Fibroblast of lung (primary cell): ENCODE results near the gene ST6GALNAC3. TPM values are rescaled to one million over a fixed set of nuclear protein-coding genes. Genes with fewer than 3 reads are reported as not detected.

Experiments
- DNase-seq, 2 donors: peaks; one replicate each; pipeline versions ENCODE4 v3.0.0 to v3.0.0-alpha.2; 2010; ENCODE audit warnings: low read depth in 2 of 2
- H2AFZ ChIP-seq: 2 replicates; pipeline ENCODE4 v1.5.1; 2012; ENCODE audit warnings: low read length, control low read depth, inconsistent platforms
- H3K27ac ChIP-seq: 2 replicates; pipeline ENCODE4 v1.5.1; 2011; ENCODE audit warnings: low read length, control low read depth; ENCODE audit not compliant: insufficient read depth
- H3K27me3 ChIP-seq: 2 replicates; pipeline ENCODE4 v1.5.1; 2011; ENCODE audit warnings: mild to moderate bottlenecking, low read length; ENCODE audit not compliant: control insufficient read depth, insufficient read depth
- H3K36me3 ChIP-seq: 2 replicates; pipeline ENCODE4 v1.5.1; 2011; ENCODE audit warnings: low read length; ENCODE audit not compliant: control insufficient read depth, insufficient read depth
- H3K4me1 ChIP-seq: 2 replicates; pipeline ENCODE4 v1.5.1; 2011; ENCODE audit warnings: low read length; ENCODE audit not compliant: control insufficient read depth, insufficient read depth; ENCODE audit errors: extremely low read depth
- H3K4me2 ChIP-seq: 2 replicates; pipeline ENCODE4 v1.5.1; 2011; ENCODE audit warnings: low read length, control low read depth; ENCODE audit not compliant: insufficient read depth; ENCODE audit errors: extremely low read depth
- H3K4me3 ChIP-seq, 4 experiments: fragments of 200-600 bp in 1 of 4; sonication (generic) in 1 of 4; replicated peaks in 1 of 4; 2 replicates each; pipeline ENCODE4 v1.5.1; 2011 to 2016; ENCODE audit warnings: low read length in 4 of 4, low read depth in 3 of 4, mild to moderate bottlenecking in 3 of 4, control low read depth in 2 of 4, inconsistent platforms in 1 of 4, mixed read lengths in 1 of 4; ENCODE audit not compliant: insufficient read depth in 1 of 4; ENCODE audit errors: control extremely low read depth in 1 of 4
- H3K79me2 ChIP-seq: 2 replicates; pipeline ENCODE4 v1.5.1; 2012; ENCODE audit warnings: mild to moderate bottlenecking, low read length, inconsistent platforms; ENCODE audit not compliant: control insufficient read depth, insufficient read depth
- H3K9ac ChIP-seq: 2 replicates; pipeline ENCODE4 v1.5.1; 2011; ENCODE audit warnings: mild to moderate bottlenecking, low read length, control low read depth; ENCODE audit not compliant: insufficient read depth
- H3K9me3 ChIP-seq: 2 replicates; pipeline ENCODE4 v1.5.1; 2012; ENCODE audit warnings: low read depth, low read length; ENCODE audit not compliant: control insufficient read depth, insufficient read depth
- H4K20me1 ChIP-seq: 2 replicates; pipeline ENCODE4 v1.5.1; 2011; ENCODE audit warnings: low read length; ENCODE audit not compliant: control insufficient read depth, insufficient read depth; ENCODE audit errors: extremely low read depth
- EZH2 ChIP-seq: IDR thresholded peaks from 2 replicates; pipeline ENCODE4 v1.5.1; 2012; ENCODE audit warnings: low read length, control low read depth, mild to moderate bottlenecking; ENCODE audit errors: missing control alignments
- polyA plus RNA-seq, 2 donors: library from polyadenylated mRNA; depleted of rRNA in 1 of 2; stranded (reverse) in 1 of 2; unstranded in 1 of 2; fragments of >200 nt; gene quantifications; 2 replicates each; pipeline ENCODE4 v1.2.1, GENCODE V29; 2011 to 2012; ENCODE audit warnings: missing spikeins in 1 of 2
- total RNA-seq: library from RNA; depleted of rRNA; stranded (reverse); fragments of >200 nt; gene quantifications from 2 replicates; pipeline ENCODE4 v1.2.1, GENCODE V29; 2014
- TF ChIP-seq, protein P1 (sequence below), 2 donors: IDR thresholded peaks in 1 of 2; conservative IDR thresholded peaks in 1 of 2; 1 replicate in 1 of 2; 2 replicates in 1 of 2; pipeline ENCODE4 v1.5.1; 2011 to 2012; ENCODE audit warnings: low read length in 2 of 2, control low read depth in 1 of 2, inconsistent platforms in 1 of 2, low read depth in 1 of 2, mild to moderate bottlenecking in 1 of 2

Gene ST6GALNAC3
- total and polyA plus RNA-seq, 2 donors (not counting 1 experiment from before 2014, with no cell fraction given): 0.34 to 0.66 TPM

DNA sequence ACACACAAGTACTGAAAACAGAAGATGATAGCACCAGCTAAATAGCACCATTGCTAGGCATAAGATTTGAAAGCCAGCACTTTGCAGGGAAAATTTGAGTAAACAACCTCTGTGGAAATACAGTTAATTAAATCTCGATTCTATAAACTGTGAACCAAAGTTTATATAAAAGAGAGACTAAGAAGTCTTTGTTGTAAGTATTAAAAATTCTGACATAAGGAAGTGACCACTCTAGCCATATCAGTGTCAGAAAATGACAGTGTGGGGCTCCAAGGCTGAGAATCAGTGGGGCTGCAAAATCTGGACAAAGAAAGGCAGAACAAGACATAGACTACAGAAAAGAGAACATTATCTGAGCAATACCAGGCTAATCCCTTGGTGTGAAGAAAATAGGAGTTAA lies 292.2 kb downstream of the ST6GALNAC3 start:
- no peak overlapping the region for H3K4me2 ChIP-seq
- no peak overlapping the region for H2AFZ ChIP-seq
- no peaks in the 10 kb centered on the region for H3K36me3 ChIP-seq
- H3K9ac ChIP-seq: no peak overlapping the region
- no peaks in the 10 kb centered on the region for H3K27me3 ChIP-seq
- no peak overlapping the region for H3K4me3 ChIP-seq
- TF ChIP-seq, protein P1, sequence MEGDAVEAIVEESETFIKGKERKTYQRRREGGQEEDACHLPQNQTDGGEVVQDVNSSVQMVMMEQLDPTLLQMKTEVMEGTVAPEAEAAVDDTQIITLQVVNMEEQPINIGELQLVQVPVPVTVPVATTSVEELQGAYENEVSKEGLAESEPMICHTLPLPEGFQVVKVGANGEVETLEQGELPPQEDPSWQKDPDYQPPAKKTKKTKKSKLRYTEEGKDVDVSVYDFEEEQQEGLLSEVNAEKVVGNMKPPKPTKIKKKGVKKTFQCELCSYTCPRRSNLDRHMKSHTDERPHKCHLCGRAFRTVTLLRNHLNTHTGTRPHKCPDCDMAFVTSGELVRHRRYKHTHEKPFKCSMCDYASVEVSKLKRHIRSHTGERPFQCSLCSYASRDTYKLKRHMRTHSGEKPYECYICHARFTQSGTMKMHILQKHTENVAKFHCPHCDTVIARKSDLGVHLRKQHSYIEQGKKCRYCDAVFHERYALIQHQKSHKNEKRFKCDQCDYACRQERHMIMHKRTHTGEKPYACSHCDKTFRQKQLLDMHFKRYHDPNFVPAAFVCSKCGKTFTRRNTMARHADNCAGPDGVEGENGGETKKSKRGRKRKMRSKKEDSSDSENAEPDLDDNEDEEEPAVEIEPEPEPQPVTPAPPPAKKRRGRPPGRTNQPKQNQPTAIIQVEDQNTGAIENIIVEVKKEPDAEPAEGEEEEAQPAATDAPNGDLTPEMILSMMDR (conservative IDR thresholded peaks at IDR 0.05 in 1 of 2, IDR thresholded peaks at IDR 0.05 in 1 of 2; ENCODE audit: low read depth in 1 of 2, low read length in 2 of 2): no peak
- TF ChIP-seq EZH2: no peak
- no peak for DNase-seq
- H3K79me2 ChIP-seq: no peaks in the 10 kb centered on the region
- H3K9me3 ChIP-seq: no peaks in the 10 kb centered on the region
- no peaks in the 10 kb centered on the region for H4K20me1 ChIP-seq
- H3K4me1 ChIP-seq: no peaks in the 10 kb centered on the region
- no peak overlapping the region for H3K27ac ChIP-seq

DNA sequence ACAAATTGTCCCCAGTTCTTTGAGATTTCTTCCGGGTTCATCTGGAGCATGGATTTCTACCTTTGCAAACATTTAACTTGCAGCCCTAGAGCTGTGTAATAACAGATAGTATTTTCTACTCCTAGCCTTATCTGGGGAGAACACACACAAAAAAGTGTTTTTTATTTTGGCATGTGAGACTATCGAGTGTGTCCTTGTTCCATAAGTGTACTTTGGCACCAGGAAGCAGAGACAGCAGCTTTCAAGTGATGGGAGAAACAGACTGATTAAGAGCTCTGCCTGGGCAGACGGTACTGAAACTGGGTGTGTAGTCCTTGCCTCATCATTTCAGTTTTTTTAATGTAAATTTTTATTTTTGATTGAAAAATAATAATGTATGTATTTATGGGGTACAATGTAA lies 297.4 kb downstream of the ST6GALNAC3 start:
- H2AFZ ChIP-seq: no peak overlapping the region
- no peak overlapping the region for H3K9ac ChIP-seq
- no peak overlapping the region for H3K4me3 ChIP-seq
- no peak for DNase-seq
- no peaks in the 10 kb centered on the region for H4K20me1 ChIP-seq
- H3K4me2 ChIP-seq: no peak overlapping the region
- H3K4me1 ChIP-seq: no peaks in the 10 kb centered on the region
- no peaks in the 10 kb centered on the region for H3K36me3 ChIP-seq
- H3K79me2 ChIP-seq: no peaks in the 10 kb centered on the region
- TF ChIP-seq, protein P1 (conservative IDR thresholded peaks at IDR 0.05 in 1 of 2, IDR thresholded peaks at IDR 0.05 in 1 of 2; ENCODE audit: low read depth in 1 of 2, low read length in 2 of 2): no peak
- TF ChIP-seq EZH2: no peak
- no peak overlapping the region for H3K27ac ChIP-seq
- no peaks in the 10 kb centered on the region for H3K9me3 ChIP-seq
- no peaks in the 10 kb centered on the region for H3K27me3 ChIP-seq

DNA sequence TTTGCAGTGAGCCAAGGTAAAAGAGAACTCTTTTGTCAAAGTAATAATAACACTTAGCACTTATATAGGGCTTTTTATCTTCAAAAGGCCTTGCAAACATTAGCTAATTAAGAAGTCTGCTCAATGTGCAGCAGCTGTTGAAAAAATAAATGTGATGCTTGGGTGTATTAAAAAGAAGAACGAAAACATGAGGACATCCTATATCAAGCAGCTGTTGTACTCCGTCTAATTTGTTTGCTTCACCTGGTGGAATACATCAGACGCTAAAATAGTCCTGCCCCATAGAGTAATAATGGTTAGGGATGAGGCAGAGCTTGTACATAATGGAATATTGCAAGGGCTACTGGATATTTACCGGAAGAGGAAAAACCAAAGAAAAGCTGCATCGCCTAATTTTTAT lies 299.5 kb downstream of the ST6GALNAC3 start:
- no peaks in the 10 kb centered on the region for H4K20me1 ChIP-seq
- H3K27ac ChIP-seq: no peak overlapping the region
- no peak overlapping the region for H3K4me2 ChIP-seq
- H3K4me1 ChIP-seq: no peaks in the 10 kb centered on the region
- TF ChIP-seq EZH2: no peak
- TF ChIP-seq, protein P1 (conservative IDR thresholded peaks at IDR 0.05 in 1 of 2, IDR thresholded peaks at IDR 0.05 in 1 of 2; ENCODE audit: low read depth in 1 of 2, low read length in 2 of 2): no peak
- no peaks in the 10 kb centered on the region for H3K79me2 ChIP-seq
- no peak overlapping the region for H2AFZ ChIP-seq
- no peaks in the 10 kb centered on the region for H3K27me3 ChIP-seq
- no peak overlapping the region for H3K9ac ChIP-seq
- H3K9me3 ChIP-seq: no peaks in the 10 kb centered on the region
- DNase-seq: no peak
- H3K4me3 ChIP-seq: no peak overlapping the region
- no peaks in the 10 kb centered on the region for H3K36me3 ChIP-seq
